HepG2 (cell line): ENCODE measurements around the gene LRRN4. TPM values are rescaled to one million over a fixed set of nuclear protein-coding genes. Genes with fewer than 3 reads are reported as not detected.

ENCODE experiments used
- ATAC-seq: fragments of 200-7000 bp; cut with Tn5 transposase; 3 replicates; pipeline ENCODE4 v1.9.1; 2020; ENCODE audit warnings: mild to moderate bottlenecking, moderate library complexity
- BruUV-seq: library from RNA; stranded (reverse); fragments of 400-500 nt; replicated peaks from 2 replicates; lab custom pipeline; 2021; lab: Mats Ljungman, UMichigan
- CTCF ChIA-PET: fragments of 300-600 bp; formaldehyde crosslinking; extraction: SDS; loops from one replicate; lab custom pipeline; 2021; ENCODE audit warnings: low total read pairs, inconsistent platforms, low intra/inter-chr PET ratio; lab: Yijun Ruan, JAX
- POLR2A ChIA-PET: fragments of 350-600 bp; sonication (Branson Sonifier 250); formaldehyde crosslinking; loops from one replicate; lab custom pipeline; 2020; ENCODE audit warnings: antibody characterized with exemption, inconsistent platforms; lab: Yijun Ruan, JAX
- DNase-seq: peaks from one replicate; pipeline ENCODE4 v3.0.0-alpha.2; 2015; ENCODE audit warnings: low spot score
- FAIRE-seq: peaks from 3 replicates; lab custom pipeline; 2011; peaks lifted over from hg19 to GRCh38; lab: Jason Lieb, UNC
- H2AFZ ChIP-seq: one replicate; pipeline ENCODE4 v1.6.1; 2011; ENCODE audit warnings: low read length, inconsistent platforms
- H3K27ac ChIP-seq: fragments of 300-600 bp; 3 replicates; pipeline ENCODE4 v1.8.0; 2011; ENCODE audit warnings: mixed run types, mild to moderate bottlenecking, mixed read lengths, low read length, inconsistent platforms; ENCODE audit not compliant: insufficient read depth; ENCODE audit errors: extremely low read length
- H3K27me3 ChIP-seq, 2 experiments: fragments of 200-600 bp in 1 of 2; 2 replicates in 1 of 2; 3 replicates in 1 of 2; pipeline versions ENCODE4 v1.6.0 to v1.8.0; 2011; ENCODE audit warnings: low read length in 2 of 2, mild to moderate bottlenecking in 2 of 2, moderate library complexity in 2 of 2, inconsistent platforms in 1 of 2; ENCODE audit not compliant: insufficient read depth in 2 of 2, control insufficient read depth in 1 of 2
- H3K36me3 ChIP-seq, 2 experiments: fragments of 200-600 bp in 1 of 2; replicated peaks in 1 of 2; 2 replicates in 1 of 2; 3 replicates in 1 of 2; pipeline versions ENCODE4 v1.5.1 to v1.8.0; 2011; ENCODE audit warnings: low read length in 2 of 2, inconsistent platforms in 1 of 2; ENCODE audit not compliant: insufficient read depth in 2 of 2, control insufficient read depth in 1 of 2
- H3K4me1 ChIP-seq: 2 replicates; pipeline ENCODE4 v1.5.1; 2012; ENCODE audit warnings: low read length, inconsistent platforms; ENCODE audit not compliant: insufficient read depth
- H3K4me2 ChIP-seq: 2 replicates; pipeline ENCODE4 v1.6.0; 2011; ENCODE audit warnings: low read depth, low read length, inconsistent platforms
- H3K4me3 ChIP-seq, 3 experiments: fragments of 200-600 bp in 1 of 3; sonication (generic), shearing (Covaris generic) in 1 of 3; replicated peaks in 1 of 3; 2 replicates each; pipeline ENCODE4 v1.5.1; 2011 to 2016; ENCODE audit warnings: low read length in 3 of 3, inconsistent platforms in 2 of 3, low read depth in 2 of 3, mild to moderate bottlenecking in 2 of 3, control low read depth in 1 of 3, mixed read lengths in 1 of 3; ENCODE audit not compliant: insufficient read depth in 1 of 3
- H3K79me2 ChIP-seq: one replicate; pipeline ENCODE4 v1.6.1; 2011; ENCODE audit warnings: low read length, inconsistent platforms; ENCODE audit not compliant: insufficient read depth
- H3K9ac ChIP-seq: 2 replicates; pipeline ENCODE4 v1.6.0; 2011; ENCODE audit warnings: mild to moderate bottlenecking, low read depth, low read length, inconsistent platforms; ENCODE audit not compliant: insufficient read depth
- H3K9me3 ChIP-seq: 2 replicates; pipeline ENCODE4 v1.5.1; 2012; ENCODE audit warnings: mild to moderate bottlenecking, low read length
- H4K20me1 ChIP-seq: 2 replicates; pipeline ENCODE4 v1.6.0; 2011; ENCODE audit warnings: inconsistent platforms, mild to moderate bottlenecking, low read length, moderate library complexity; ENCODE audit not compliant: insufficient read depth
- HNF1A ChIP-seq, 2 experiments: sonication (generic) in 1 of 2; formaldehyde crosslinking in 1 of 2; IDR thresholded peaks; 2 replicates each; pipeline versions ENCODE4 v1.4.0 to v1.6.1; 2016 to 2020; ENCODE audit warnings: borderline replicate concordance in 1 of 2, low read depth in 1 of 2, mild to moderate bottlenecking in 1 of 2, missing genetic modification reagents in 1 of 2
- JUND ChIP-seq: sonication (generic); formaldehyde crosslinking; IDR thresholded peaks from 2 replicates; pipeline ENCODE4 v1.8.0; 2022; ENCODE audit warnings: mild to moderate bottlenecking, missing genetic modification reagents
- KAT8 ChIP-seq: IDR thresholded peaks from 2 replicates; pipeline ENCODE4 v1.6.1; 2016; ENCODE audit warnings: missing genetic modification reagents, missing compliant biosample characterization
- MAFK ChIP-seq, 2 experiments: IDR thresholded peaks in 1 of 2; conservative IDR thresholded peaks in 1 of 2; 2 replicates each; pipeline ENCODE4 v1.6.1; 2011; ENCODE audit warnings: improper control_type of control experiment in 2 of 2, low read length in 2 of 2
- MYPOP ChIP-seq: sonication (generic); formaldehyde crosslinking; IDR thresholded peaks from 2 replicates; pipeline ENCODE4 v1.8.1; 2023; ENCODE audit warnings: mild to moderate bottlenecking, moderate library complexity, missing genetic modification reagents
- SRSF9 ChIP-seq: fragments of 200-400 bp; formaldehyde crosslinking; IDR thresholded peaks from 2 replicates; pipeline ENCODE4 v1.6.1; 2018; ENCODE audit warnings: borderline replicate concordance, mild to moderate bottlenecking, low read depth, low read length; ENCODE audit not compliant: insufficient read depth, poor library complexity, severe bottlenecking
- TFDP1 ChIP-seq: IDR thresholded peaks from 2 replicates; pipeline ENCODE4 v1.6.1; 2016; ENCODE audit warnings: missing compliant biosample characterization, missing genetic modification reagents, borderline replicate concordance
- ZNF367 ChIP-seq: sonication (generic); formaldehyde crosslinking; IDR thresholded peaks from 2 replicates; pipeline ENCODE4 v1.4.0; 2020; ENCODE audit warnings: missing genetic modification reagents, borderline replicate concordance
- ZNF44 ChIP-seq: sonication (generic); formaldehyde crosslinking; IDR thresholded peaks from 2 replicates; pipeline ENCODE4 v1.5.1; 2020; ENCODE audit warnings: mild to moderate bottlenecking, missing genetic modification reagents
- in situ Hi-C: cut with HindIII; loops from 2 replicates; pipeline ENCODE4 v1.10.0; 2017; ENCODE audit warnings: low pct_unique_long_range_greater_than_20kb; ENCODE audit not compliant: extremely low pct_ligation_motif_present
- intact Hi-C: fragments of 100-400 bp; cut with micrococcal nuclease; formaldehyde crosslinking; loops from one replicate; pipeline ENCODE4 v1.10.0; 2022; ENCODE audit not compliant: unreplicated experiment
- polyA plus RNA-seq, 8 experiments: library from polyadenylated mRNA; depleted of rRNA in 3 of 8; stranded (reverse) in 7 of 8; unstranded in 1 of 8; fragments of >200 nt; fragmentation: Illumina TruSeq in 4 of 8; extraction: Trizol in 4 of 8; gene quantifications; 2 replicates each; pipeline versions ENCODE4 v1.2.1 to v1.2.3, GENCODE V29; 2011 to 2016; ENCODE audit warnings: low read depth in 4 of 8, missing spikeins in 1 of 8, mixed read lengths in 1 of 8; ENCODE audit not compliant: insufficient read depth in 1 of 8
- total RNA-seq, 5 experiments: library from RNA; depleted of rRNA; stranded (reverse); fragments of >200 nt; fragmentation: Illumina TruSeq; extraction: Trizol; gene quantifications; 2 replicates each; pipeline ENCODE4 v1.2.3, GENCODE V29; 2016; ENCODE audit warnings: low read depth in 1 of 5

Gene LRRN4
- total and polyA plus RNA-seq, 2 of the 13 experiments (the other 11 are each of a cell fraction or from before 2014, with no cell fraction given) = 0.15 to 0.20 TPM

GRCh38 chr20:6017467-6017866 lies 36.4 kb downstream of the LRRN4 start:
- FAIRE-seq = no peak
- Histone ChIP-seq H3K4me1 (peaks cover 14% of the 10 kb centered on the region), H3K9me3 (no peaks in the 10 kb centered on the region), H3K4me2 (no peak overlapping the region), H3K36me3 (peaks cover 31 to 75% of the 10 kb centered on the region in 2 experiments), H4K20me1 (peaks cover 52% of the 10 kb centered on the region), H3K79me2 (peaks cover 95% of the 10 kb centered on the region), H2AFZ (no peak overlapping the region), H3K9ac (no peak overlapping the region), H3K4me3 (no peak overlapping the region), H3K27ac (no peak overlapping the region), H3K27me3 (no peaks in the 10 kb centered on the region)
- no TSS peak for BruUV-seq
- POLR2A ChIA-PET = no interaction called here
- no peak for DNase-seq
- intact Hi-C loops = no loop called here
- CTCF ChIA-PET = no interaction called here
- in situ Hi-C loops = no loop called here
- ATAC-seq = no peak
- no peak for TF ChIP-seq ZNF44 (CRISPR knock-in tag)
- no peak for TF ChIP-seq MYPOP (CRISPR knock-in tag)
- no peak for TF ChIP-seq HNF1A (IDR thresholded peaks at IDR 0.05; ENCODE audit: low read depth)
- no peak for TF ChIP-seq HNF1A (CRISPR knock-in tag; IDR thresholded peaks at IDR 0.05; ENCODE audit: borderline replicate concordance)
- no peak for TF ChIP-seq JUND
- TF ChIP-seq KAT8 (CRISPR knock-in tag) = no peak
- no peak for TF ChIP-seq TFDP1 (CRISPR knock-in tag)
- TF ChIP-seq ZNF367 (CRISPR knock-in tag) = no peak
- TF ChIP-seq SRSF9 = no peak
- peak; percentile 63 to 71; a peak in 3 of 4 replicates for TF ChIP-seq MAFK (conservative IDR thresholded peaks at IDR 0.05 in 1 of 2, IDR thresholded peaks at IDR 0.05 in 1 of 2; ENCODE audit: low read length in 2 of 2)
